ENCODE data around the gene DYRK1A.

DYRK1A gene

DNA sequence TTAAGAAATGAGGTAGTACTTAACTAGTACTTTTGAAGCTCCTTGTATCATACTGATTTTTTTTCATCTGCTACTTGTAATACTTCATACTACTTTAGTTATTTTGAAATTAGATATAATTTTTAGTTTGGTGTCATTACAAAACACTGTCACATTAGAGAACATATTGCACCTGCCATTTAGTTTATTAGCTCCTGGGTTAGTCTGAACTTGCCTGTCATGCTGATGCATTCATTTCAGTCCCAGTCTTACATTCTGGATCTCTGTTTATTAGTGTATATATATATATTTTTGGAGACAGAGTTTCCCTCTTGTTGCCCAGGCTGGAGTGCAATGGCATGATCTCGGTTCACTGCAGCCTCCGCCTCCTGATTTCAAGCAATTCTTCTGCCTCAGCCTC is 50.3 kb downstream of the DYRK1A start:
- no peak for DNase-seq (ENCODE audit: low read depth in 2 of 2)

DNA sequence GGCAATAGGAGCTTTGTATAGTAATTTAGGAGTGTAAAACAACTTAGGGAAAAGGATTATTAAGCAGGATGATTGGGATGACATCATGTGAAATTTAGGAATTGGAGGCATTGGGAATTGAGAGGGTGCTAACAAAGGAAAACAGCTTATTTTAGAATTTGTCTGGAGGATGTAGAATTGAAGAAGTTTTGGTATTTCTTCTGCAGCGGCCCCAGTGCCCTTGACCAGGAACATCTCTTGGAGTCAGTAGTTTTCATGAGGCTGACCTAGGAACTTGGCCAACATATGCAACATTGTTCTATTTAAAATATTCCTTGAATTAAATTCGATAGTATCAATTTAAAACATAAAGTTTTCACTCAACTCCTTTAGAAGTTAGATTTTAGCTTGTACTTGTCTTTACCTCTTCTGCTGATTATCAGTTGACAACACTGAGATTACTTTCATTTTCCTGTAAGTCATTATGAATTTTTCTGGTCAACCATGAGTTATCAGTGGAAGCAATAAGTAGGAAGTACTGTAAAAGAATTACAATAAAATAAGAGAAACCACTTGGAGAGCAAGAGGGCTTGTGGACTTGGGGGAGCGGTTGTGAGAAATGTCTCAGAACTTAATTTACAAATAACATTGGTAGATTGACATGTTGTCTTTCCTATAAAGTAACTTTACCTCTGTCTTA is 52.8 kb downstream of the DYRK1A start:
- DNase-seq (ENCODE audit: low read depth in 2 of 2), result no peak

DNA sequence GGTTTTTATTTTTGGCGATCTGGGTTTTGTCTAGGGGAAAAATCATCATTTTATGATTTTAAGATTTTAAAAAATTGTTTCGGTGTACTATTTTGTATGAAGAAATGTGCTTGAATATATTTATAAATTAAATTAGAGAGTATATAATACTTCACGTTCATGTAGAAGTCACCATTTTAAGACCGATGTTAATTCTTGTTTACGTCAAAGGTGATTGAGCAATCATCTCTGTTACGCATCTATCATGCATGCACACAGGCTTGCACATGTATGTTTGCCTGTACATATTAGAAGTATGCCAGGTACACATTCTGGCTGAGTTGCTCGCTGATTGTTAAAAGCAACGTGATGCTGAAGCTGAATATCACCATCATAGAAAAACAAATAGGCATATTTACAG is 54.7 kb downstream of the DYRK1A start:
- no peak for DNase-seq (ENCODE audit: low read depth in 2 of 2)

DNA sequence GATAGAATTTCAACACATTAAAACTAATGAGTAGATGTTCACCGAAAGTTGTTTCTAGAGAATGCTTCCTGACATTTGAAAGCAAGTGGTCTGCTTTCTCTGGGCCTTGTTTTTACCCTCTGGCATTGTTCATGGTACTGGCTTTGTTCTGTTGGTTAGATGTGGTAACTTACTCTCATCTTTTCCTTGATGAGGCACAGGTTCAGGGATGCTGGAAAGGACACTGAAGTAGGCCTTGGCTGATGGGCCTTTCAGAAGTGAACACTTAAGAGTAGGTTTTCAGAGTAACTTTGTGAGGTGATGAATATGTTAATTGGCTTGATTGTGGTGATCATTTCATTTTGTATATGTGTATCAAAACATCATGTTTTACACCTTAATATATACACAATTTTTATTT is 55.8 kb downstream of the DYRK1A start:
- no peak for DNase-seq (ENCODE audit: low read depth in 2 of 2)

DNA sequence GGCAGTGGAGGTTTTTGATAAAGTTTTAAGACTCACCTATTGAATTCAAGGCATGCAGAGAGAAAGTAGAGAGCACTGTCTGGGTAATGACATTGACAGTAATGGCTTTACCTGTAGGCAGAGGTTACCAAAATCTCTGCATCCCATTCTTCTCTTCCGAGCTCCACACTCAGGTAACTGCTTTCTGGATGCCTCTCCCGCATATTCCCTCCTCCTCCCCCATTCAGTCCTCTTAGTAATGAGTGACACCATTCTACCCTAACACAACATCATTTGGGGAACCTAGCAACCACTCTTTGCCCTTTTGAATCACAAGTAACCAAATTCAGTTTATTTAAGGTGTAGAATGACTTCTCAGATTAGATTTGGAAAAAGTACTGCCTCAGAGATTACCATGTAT is 56.5 kb downstream of the DYRK1A start:
- DNase-seq (ENCODE audit: low read depth in 2 of 2), result no peak

DNA sequence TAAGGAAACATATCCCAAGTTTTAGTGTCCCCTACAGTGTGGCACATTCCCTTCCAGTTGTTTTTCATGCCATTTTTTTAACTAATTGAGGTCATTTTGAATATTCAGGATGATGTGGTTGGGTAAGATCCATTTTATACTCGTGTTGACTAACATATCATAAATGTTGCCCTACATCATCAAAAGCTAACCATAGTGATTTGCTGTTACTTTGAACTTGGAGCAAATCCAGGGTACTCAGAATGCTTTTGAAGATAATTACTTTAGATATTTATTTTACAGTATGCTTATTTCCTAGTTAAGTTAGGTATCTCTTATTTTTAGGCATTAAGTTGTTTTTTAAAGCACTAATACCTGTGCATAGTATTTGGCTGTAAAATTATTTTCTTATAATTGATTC is 57.8 kb downstream of the DYRK1A start:
- DNase-seq (ENCODE audit: low read depth in 2 of 2), result no peak

DNA sequence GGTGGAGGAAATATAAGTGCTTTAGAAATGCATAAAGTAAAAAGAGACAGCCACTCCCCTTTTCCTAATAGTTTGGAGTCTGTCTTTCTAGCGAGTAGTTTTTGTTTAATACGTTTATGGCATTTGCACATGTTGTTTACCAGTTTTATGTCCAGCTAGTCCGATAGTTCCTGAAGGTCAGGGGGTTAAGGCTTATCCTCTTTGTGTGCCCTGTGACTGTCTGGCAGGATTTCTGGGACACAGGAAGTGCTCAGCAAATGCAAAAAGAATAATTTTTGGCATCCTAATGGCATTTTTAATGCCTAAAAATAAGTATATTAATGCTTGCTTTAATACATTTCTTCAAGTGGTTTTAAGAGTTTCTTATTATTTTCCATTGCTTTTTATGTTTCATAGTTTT is 58.4 kb downstream of the DYRK1A start:
- no peak for DNase-seq (ENCODE audit: low read depth in 2 of 2)

DNA sequence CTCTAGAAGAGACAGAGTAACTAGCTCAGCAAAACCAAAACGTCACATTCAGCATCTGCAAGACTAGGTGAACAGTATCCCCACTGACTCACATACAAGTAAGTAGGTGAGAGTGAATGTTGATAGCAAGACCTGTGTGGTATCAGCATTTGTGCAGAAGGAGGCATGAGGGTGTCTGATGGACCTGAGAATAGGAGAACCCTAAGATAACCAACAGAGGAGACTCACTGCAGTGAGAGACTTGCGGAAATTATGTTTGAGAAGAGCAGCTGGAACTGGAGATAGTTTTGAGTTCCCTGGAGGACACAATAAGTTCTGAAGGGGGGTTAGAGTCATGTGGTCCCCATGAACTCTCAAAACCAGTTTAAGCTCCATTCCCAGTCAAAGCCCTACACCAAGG is 59.1 kb downstream of the DYRK1A start:
- no peak for DNase-seq (ENCODE audit: low read depth in 2 of 2)

DNA sequence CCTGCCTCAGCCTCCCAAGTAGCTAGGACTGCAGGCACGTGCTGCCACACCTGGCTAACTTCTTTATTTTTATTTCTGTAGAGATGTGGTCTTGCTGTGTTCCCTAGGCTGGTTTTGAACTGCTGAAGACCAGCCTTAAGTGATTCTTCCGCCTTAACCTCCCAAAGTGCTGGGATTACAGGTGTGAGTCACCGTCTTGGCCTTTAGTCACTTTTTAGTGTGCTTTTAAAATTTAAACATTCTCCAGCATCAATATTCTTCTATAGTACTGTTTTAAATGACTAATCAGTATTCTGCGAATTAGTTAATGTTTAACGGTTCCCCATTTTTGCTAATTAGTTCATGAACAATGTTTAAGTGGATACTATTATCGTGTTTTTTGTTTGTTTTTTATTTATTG is 60.6 kb downstream of the DYRK1A start:
- DNase-seq (ENCODE audit: low read depth in 2 of 2), result no peak

DNA sequence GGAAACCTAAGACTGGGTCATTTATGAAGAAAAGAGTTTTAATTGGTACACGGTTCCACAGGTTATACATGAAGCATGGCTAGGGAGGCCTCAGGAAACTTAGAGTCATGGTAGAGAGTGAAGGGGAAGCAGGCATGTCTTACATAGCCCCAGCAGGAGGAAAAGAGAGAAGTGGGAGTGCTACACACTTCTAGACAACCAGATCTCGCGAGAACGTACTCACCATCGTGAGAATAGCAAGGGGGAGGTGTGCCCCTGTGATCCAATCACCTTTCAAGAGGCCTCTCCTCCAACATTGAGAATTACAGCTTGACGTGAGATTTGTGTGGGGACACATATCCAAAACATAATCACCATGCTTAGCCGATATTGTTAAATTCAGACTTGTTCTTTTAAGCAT is 62.8 kb downstream of the DYRK1A start:
- no peak for DNase-seq (ENCODE audit: low read depth in 2 of 2)

DNA sequence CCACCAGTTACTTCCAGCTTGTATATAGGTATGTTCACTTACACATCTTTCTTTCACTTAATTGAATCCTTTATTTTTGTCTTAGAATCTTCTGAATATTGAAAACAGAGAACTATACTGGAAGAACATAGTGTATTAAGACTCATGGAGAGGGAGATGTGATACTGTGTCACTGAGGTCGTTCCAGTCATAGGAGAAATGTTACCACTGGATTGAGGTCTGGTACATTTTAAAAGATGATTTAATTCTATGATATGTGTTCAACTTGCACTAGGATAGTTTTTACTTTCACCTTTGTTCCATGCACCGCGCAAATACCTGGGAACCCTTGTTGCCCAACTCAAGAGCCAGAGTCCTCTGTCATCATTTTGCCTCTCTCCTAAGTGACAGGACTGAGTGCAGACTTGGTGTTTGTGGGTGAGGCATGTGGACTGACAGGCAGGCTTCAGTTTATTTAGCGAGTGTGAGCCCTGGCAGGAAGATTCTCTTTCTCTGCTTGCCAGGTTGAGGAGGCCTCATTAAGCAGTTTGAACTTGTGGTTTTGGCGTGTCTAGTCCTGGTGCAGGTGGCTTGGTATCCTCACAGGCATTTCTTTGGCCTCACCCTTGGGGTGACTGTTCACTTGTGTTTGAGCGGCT is 63.7 kb downstream of the DYRK1A start:
- no peak for DNase-seq (ENCODE audit: low read depth in 2 of 2)

DNA sequence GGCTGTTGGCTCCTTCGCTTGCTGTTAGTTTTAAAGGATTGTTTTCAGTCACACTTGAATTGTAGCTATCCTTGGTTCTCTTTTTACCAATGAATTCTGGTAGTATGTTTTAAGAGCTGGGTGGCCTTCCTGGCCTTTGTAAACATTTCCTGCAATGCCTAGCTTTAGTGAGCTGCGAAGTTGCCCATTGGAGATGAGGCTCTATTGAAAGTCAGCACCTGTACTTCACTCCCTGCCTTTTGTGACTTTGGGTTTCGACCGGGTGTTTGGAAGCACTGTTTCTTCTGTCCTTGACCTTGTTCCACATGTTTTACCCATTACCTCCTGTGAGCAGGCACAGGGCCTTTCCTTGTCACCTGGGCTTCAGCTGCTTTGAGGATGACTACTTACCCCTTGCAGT is 64.7 kb downstream of the DYRK1A start:
- DNase-seq (ENCODE audit: low read depth in 2 of 2), result no peak

DNA sequence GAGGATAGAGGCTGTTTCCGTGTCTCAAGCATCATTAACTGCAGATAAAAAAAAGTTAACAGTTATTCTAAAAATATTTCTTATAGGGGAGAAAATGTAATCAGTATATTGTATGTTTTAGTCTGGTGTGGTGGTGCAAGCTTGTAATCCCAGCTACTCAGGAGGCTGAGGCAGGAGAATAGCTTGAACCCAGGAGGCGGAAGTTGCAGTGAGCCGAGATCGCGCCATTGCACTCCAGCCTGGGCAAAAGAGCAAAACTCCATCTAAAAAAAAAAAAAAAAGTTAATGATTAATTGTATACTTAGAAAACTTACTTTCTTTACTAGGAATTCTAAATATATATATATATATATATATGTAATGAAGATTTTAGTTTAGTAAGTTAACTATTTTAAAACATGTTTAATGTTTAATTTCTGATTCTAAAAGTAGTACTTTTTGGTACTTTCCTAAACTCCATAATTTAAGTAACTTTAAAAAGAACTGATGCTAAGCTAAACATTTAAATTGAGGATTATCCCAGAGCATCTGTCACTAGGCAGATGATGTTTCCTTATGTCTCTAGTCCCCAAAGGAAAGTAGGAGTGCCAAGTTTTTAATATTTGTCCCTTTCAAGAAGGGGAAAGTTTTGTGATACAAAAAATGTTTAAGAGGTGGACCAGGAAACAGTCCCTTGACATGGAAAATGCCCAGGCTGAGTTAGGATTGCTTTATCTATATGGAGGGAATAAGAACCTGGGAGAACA is 66.3 kb downstream of the DYRK1A start:
- no peak for DNase-seq (ENCODE audit: low read depth in 2 of 2)

DNA sequence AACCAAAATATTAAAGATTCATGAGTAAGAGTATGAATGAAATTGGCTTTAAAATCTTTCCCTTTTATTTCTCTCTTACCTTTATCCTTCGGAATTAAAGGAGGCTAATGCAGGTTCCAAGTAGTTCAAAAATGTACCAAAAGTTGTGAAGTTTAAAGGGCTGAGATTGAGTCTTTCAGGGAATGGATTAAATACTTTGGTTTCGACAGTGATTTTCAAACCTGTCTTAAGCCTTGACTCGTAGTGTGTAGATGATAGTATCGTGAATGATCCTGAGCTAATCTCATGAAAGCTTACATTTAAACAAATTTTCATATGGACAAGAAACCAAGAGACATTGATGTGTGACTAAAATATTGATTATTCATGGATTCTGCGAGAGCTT is 66.9 kb downstream of the DYRK1A start:
- DNase-seq (ENCODE audit: low read depth in 2 of 2), result no peak

DNA sequence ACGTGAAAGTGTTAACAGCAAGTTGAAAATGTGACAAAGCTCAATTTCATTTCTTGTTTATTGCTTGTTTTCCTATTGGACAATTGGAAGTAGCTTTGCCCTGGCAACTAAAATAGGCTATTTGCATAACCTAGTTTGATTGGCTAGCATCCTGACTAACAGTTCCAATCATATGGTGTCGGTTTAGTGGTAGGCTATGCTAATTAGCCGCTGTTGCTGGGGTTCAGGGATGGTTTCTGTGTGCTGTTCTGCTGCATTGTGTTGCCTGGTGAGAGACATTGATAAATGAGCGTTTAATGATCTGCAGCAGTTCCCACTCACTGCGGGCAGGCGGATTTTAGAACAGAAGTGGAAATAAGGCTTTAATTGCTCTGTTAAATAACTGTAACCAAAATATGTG is 68.5 kb downstream of the DYRK1A start:
- no peak for DNase-seq (ENCODE audit: low read depth in 2 of 2)

DNA sequence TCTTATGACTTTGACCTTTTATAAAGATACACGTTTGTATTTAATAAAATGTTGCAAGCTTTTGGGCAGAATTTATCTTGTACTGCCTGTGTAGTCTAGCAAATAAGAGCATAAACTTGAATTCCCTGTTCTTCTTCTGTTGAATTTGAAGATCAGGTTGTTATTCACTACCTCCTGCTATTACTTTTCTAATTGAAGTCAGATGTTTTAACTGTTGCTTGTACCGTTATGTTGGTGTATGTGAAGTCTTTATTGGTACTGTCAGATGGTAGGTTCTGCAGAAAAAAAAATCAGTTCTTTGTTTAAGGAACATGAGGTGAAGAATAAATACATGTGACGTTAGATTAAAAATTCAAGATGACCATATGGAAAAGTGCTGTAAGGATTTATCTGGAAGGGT is 69.1 kb downstream of the DYRK1A start:
- DNase-seq (ENCODE audit: low read depth in 2 of 2), result no peak

DNA sequence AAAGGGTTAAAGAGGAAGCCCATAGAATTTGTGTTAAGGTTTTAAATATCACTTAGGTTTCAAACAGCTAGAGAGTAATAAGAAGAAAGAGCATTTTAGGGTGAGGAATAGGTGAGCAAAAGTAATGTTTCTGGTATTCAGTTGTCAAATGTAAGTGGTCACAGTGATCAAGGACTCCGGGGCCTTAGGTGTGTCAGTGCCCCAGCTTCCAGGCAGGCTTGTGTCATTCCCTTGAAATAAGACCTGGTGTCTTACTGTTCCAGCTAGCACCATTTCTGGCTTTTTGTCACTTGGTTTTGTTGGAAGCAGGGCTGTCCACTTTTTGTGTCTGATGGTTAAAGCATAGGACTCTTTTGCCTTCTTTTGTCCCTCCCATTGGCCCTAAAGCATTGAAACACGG is 69.6 kb downstream of the DYRK1A start:
- no peak for DNase-seq (ENCODE audit: low read depth in 2 of 2)

DNA sequence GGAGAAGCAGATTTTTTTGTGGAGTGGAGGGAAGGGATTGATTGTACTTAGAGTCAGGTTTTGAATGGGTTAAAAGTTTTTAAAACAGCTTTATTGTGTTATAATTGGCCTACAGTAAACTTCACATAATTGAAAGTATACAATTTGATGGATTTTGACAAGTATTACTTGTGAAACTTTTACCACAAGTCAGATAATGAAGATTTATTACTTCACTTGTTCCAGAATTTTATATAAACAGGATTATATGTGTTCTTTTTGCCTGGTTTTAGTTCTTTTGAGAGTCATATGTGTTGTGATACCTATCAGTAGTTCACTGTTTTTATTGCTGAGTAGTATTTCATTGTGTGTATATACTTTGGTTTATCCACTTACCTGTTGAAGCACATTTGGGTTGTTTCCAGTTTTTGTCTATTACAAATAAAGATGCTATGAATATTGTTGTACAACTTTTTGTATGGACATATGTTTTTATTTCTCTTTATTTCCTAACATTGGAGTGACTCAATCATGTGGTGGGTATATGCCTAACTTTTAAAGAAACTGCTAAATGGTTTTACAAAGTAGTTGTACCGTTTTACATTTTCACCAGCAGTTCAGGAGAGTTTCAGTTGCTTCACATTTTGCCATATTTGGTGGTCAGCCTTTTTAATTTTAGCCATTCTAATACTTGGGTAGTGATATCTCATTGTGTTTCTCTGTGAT is 71.0 kb downstream of the DYRK1A start:
- DNase-seq (ENCODE audit: low read depth in 2 of 2), result no peak

DNA sequence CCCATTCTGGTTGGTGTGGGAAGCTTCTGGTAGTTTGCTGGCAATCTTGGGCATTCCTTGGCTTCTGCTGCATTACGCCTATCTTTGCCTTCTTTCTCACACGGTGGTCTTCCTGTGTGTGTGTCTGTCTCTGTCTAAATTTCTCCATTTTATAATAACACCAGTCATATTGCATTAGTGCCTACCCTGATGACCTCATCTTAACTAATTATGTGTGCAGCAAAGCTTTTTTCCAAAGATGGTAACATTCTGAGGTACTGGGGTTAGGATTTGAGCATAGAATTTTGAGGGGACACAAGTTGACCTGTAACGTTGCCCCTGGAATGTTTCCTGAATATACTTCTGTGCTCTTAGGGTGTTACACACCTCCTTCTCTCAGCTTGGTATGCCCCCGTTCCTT is 77.1 kb downstream of the DYRK1A start:
- DNase-seq (ENCODE audit: low read depth in 2 of 2), result no peak

DNA sequence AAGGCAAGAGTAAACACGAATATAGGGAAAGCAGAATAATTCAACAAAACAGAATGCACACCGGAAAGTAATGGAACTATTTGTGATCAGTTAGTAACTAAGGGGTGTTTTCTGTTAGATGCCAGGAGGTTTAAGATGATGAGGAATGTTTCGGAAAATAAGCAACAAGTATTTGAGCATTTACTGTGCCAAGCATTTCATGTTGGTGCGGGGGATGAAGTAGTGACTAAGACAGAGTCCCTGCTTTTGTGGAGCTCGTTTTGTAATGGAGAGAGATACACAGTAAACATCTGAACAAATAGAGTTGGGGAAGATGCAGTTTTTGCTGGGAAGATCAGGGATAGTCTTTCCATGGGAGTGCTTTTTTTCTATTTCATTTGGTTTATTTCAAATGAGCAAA is 78.7 kb downstream of the DYRK1A start:
- no peak for DNase-seq (ENCODE audit: low read depth in 2 of 2)

DNA sequence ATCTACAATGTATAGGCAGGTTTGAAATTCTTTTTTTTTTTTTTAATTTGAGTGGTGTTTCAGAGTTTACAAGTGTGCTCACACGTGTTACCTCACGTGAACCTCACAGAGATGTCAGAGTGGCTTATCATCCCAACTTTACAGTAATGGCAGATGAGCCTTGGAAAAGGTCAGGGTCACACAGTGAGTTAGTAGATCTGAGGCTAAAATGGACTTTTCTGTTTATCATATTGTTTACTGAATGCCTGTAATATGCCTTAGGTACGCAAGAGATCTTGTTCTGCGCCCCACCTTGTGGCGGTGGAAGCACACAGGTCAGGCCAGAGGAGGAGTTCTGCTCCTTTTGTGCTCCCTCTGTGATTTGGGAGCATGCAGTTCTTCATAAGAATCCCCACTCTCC is 80.0 kb downstream of the DYRK1A start:
- DNase-seq (ENCODE audit: low read depth in 2 of 2), result no peak

DNA sequence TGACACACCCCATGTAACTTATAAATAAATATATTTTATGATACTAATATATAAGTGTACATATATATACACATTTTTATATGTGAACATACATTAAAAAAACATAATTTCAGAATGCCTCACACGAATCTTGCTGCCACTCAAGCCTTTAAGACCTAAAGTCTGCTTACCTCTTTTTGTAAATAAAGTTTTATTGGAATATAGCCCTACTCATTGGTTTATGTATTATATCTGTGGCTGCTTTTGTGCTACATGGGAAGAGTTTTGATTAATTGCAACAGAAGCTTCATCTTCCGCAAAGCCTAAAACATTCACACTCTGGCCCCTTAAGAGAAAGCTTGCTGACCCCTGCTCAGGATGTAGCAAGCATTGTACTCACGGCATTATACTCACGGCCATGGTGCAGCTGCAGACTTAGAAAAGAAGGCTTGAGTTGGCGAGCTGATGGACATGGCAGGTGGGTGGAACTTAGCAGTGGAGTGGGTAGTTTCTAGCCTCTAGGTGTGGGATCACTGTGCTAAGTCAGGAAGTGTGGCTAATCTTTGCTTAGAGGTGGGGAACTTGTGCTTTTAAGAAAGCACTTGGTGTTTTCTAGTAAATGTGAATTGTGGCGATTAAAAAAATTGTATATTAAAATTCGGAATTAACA is 80.8 kb downstream of the DYRK1A start:
- no peak for DNase-seq (ENCODE audit: low read depth in 2 of 2)
